H1 (cell line): ENCODE data around the gene KLHL2. TPM values are rescaled to one million over a fixed set of nuclear protein-coding genes. Genes with fewer than 3 reads are reported as not detected.

Experiments
- CTCF ChIA-PET: fragments of 300-600 bp; sonication (Branson Sonifier 250); formaldehyde crosslinking; loops from one replicate; lab custom pipeline; 2021; ENCODE audit not compliant: partially characterized antibody; lab: Charles Lee
- POLR2A ChIA-PET: fragments of 300-600 bp; sonication (Branson Sonifier 250); formaldehyde crosslinking; loops from one replicate; lab custom pipeline; 2021; ENCODE audit warnings: inconsistent platforms; ENCODE audit not compliant: partially characterized antibody; lab: Charles Lee
- DNase-seq, 2 experiments: peaks; one replicate each; pipeline versions ENCODE4 v3.0.0 to v3.0.0-alpha.2; 2010 to 2022; ENCODE audit warnings: low spot score in 2 of 2, low read depth in 1 of 2, mixed read lengths in 1 of 2
- FAIRE-seq: peaks from 2 replicates; lab custom pipeline; 2011; peaks lifted over from hg19 to GRCh38; lab: Jason Lieb, UNC
- H2AFZ ChIP-seq: 2 replicates; pipeline ENCODE4 v1.8.1; 2012; ENCODE audit warnings: low read length, inconsistent platforms
- H2AK5ac ChIP-seq: 2 replicates; pipeline ENCODE4 v1.6.1; 2013; ENCODE audit warnings: low read depth, low read length
- H2BK120ac ChIP-seq: replicated peaks from 2 replicates; pipeline ENCODE3; 2013; ENCODE audit warnings: low read depth, low read length, inconsistent platforms
- H2BK12ac ChIP-seq: 2 replicates; pipeline ENCODE4 v1.6.1; 2013; ENCODE audit warnings: low read depth, low read length
- H2BK15ac ChIP-seq: 2 replicates; pipeline ENCODE4 v1.6.1; 2013; ENCODE audit warnings: low read length
- H2BK20ac ChIP-seq: 2 replicates; pipeline ENCODE4 v1.6.1; 2013; ENCODE audit warnings: low read length
- H2BK5ac ChIP-seq: 2 replicates; pipeline ENCODE4 v1.6.1; 2013; ENCODE audit warnings: low read depth, low read length
- H3K14ac ChIP-seq: 2 replicates; pipeline ENCODE4 v1.6.1; 2013; ENCODE audit warnings: inconsistent platforms; ENCODE audit not compliant: insufficient read length
- H3K18ac ChIP-seq: 2 replicates; pipeline ENCODE4 v1.6.1; 2013; ENCODE audit warnings: low read length; ENCODE audit errors: extremely low read depth
- H3K23ac ChIP-seq: 2 replicates; pipeline ENCODE4 v1.6.1; 2013; ENCODE audit warnings: inconsistent platforms; ENCODE audit not compliant: insufficient read length
- H3K23me2 ChIP-seq: 2 replicates; pipeline ENCODE4 v1.6.1; 2013; ENCODE audit warnings: low read depth, low read length
- H3K27ac ChIP-seq: 2 replicates; pipeline ENCODE4 v1.6.1; 2011; ENCODE audit warnings: low read depth, low read length, inconsistent platforms
- H3K27me3 ChIP-seq, 4 experiments: replicated peaks in 1 of 4; 1 replicate in 1 of 4; 2 replicates in 3 of 4; pipeline versions ENCODE4 v1.6.1 to v1.8.1; 2011 to 2013; ENCODE audit warnings: low read length in 3 of 4, mild to moderate bottlenecking in 3 of 4, inconsistent platforms in 2 of 4, mixed read lengths in 2 of 4, moderate library complexity in 1 of 4; ENCODE audit not compliant: control insufficient read depth in 3 of 4, insufficient read depth in 3 of 4; ENCODE audit errors: extremely low read depth in 1 of 4
- H3K36me3 ChIP-seq, 4 experiments: 2 replicates each; pipeline versions ENCODE4 v1.6.1 to v1.8.1; 2011 to 2013; ENCODE audit warnings: mild to moderate bottlenecking in 4 of 4, low read length in 3 of 4, moderate library complexity in 2 of 4, control low read depth in 1 of 4, inconsistent platforms in 1 of 4; ENCODE audit not compliant: insufficient read depth in 4 of 4, control insufficient read depth in 2 of 4
- H3K4ac ChIP-seq: replicated peaks from 2 replicates; pipeline ENCODE3; 2013; ENCODE audit warnings: low read length, low read depth, mixed read lengths, inconsistent platforms; ENCODE audit not compliant: insufficient read length
- H3K4me1 ChIP-seq, 4 experiments: replicated peaks in 1 of 4; 1 replicate in 1 of 4; 2 replicates in 3 of 4; pipeline versions ENCODE4 v1.6.1 to v1.8.1; 2011 to 2013; ENCODE audit warnings: low read length in 3 of 4, inconsistent platforms in 2 of 4, mixed read lengths in 1 of 4; ENCODE audit not compliant: insufficient read depth in 4 of 4, control insufficient read depth in 3 of 4
- H3K4me2 ChIP-seq, 2 experiments: 2 replicates each; pipeline versions ENCODE4 v1.6.1 to v1.8.1; 2011 to 2013; ENCODE audit warnings: low read depth in 2 of 2, low read length in 2 of 2, control low read depth in 1 of 2, inconsistent platforms in 1 of 2, mild to moderate bottlenecking in 1 of 2; ENCODE audit not compliant: insufficient read depth in 1 of 2
- H3K4me3 ChIP-seq, 4 experiments: fragments of 200-600, 300-600 bp in 1 of 4; sonication (generic), shearing (Covaris generic), sonication (Bioruptor Twin) in 1 of 4; 2 replicates each; pipeline versions ENCODE4 v1.5.1 to v1.8.1; 2011 to 2016; ENCODE audit warnings: low read length in 4 of 4, low read depth in 3 of 4, control low read depth in 2 of 4, inconsistent platforms in 2 of 4, mild to moderate bottlenecking in 2 of 4, mixed read lengths in 1 of 4, moderate library complexity in 1 of 4; ENCODE audit not compliant: insufficient read depth in 2 of 4; ENCODE audit errors: extremely low read depth in 1 of 4
- H3K56ac ChIP-seq: replicated peaks from 2 replicates; pipeline ENCODE3; 2013; ENCODE audit warnings: low read depth, mild to moderate bottlenecking, mixed read lengths, low read length, inconsistent platforms; ENCODE audit not compliant: insufficient read length
- H3K79me1 ChIP-seq: 2 replicates; pipeline ENCODE4 v1.6.1; 2013; ENCODE audit warnings: low read depth, low read length, control low read depth
- H3K79me2 ChIP-seq, 2 experiments: 2 replicates each; pipeline versions ENCODE4 v1.6.1 to v1.8.1; 2012 to 2013; ENCODE audit warnings: low read length in 2 of 2, mild to moderate bottlenecking in 2 of 2, inconsistent platforms in 1 of 2; ENCODE audit not compliant: insufficient read depth in 2 of 2, control insufficient read depth in 1 of 2
- H3K9ac ChIP-seq, 4 experiments: replicated peaks in 1 of 4; 1 replicate in 1 of 4; 2 replicates in 3 of 4; pipeline versions ENCODE4 v1.6.1 to v1.8.1; 2011 to 2013; ENCODE audit warnings: low read depth in 3 of 4, low read length in 3 of 4, control low read depth in 2 of 4, mild to moderate bottlenecking in 2 of 4, moderate library complexity in 2 of 4, inconsistent platforms in 1 of 4; ENCODE audit errors: extremely low read depth in 1 of 4
- H3K9me3 ChIP-seq, 2 experiments: 2 replicates each; pipeline versions ENCODE4 v1.6.1 to v1.8.1; 2012 to 2013; ENCODE audit warnings: mild to moderate bottlenecking in 2 of 2, moderate library complexity in 2 of 2, control low read depth in 1 of 2, inconsistent platforms in 1 of 2, low read depth in 1 of 2, low read length in 1 of 2, mixed read lengths in 1 of 2; ENCODE audit not compliant: insufficient read depth in 2 of 2
- H4K20me1 ChIP-seq, 2 experiments: replicated peaks in 1 of 2; 2 replicates each; pipeline versions ENCODE3 to v1.8.1; 2011 to 2013; ENCODE audit warnings: inconsistent platforms in 2 of 2, low read length in 2 of 2, mild to moderate bottlenecking in 1 of 2; ENCODE audit not compliant: insufficient read depth in 2 of 2, control insufficient read depth in 1 of 2
- H4K5ac ChIP-seq: 2 replicates; pipeline ENCODE4 v1.6.1; 2013; ENCODE audit warnings: low read length, low read depth, mixed read lengths, inconsistent platforms; ENCODE audit not compliant: insufficient read length
- H4K8ac ChIP-seq: 2 replicates; pipeline ENCODE4 v1.8.0; 2013; ENCODE audit warnings: mild to moderate bottlenecking, moderate library complexity, low read length, inconsistent platforms; ENCODE audit not compliant: insufficient read depth; ENCODE audit errors: extremely low read depth
- H4K91ac ChIP-seq: replicated peaks from 2 replicates; pipeline ENCODE3; 2013; ENCODE audit warnings: low read length, mixed read lengths, inconsistent platforms; ENCODE audit not compliant: insufficient read length
- CHD1 ChIP-seq: IDR thresholded peaks from 2 replicates; pipeline ENCODE4 v1.6.1; 2012; ENCODE audit warnings: low read depth, low read length, improper control_type of control experiment
- CHD2 ChIP-seq: IDR thresholded peaks from 2 replicates; pipeline ENCODE4 v1.6.1; 2012; ENCODE audit warnings: low read length, improper control_type of control experiment
- CTBP2 ChIP-seq: IDR thresholded peaks from 2 replicates; pipeline ENCODE4 v1.7.0; 2011; ENCODE audit warnings: borderline replicate concordance, mild to moderate bottlenecking, moderate library complexity, mixed read lengths, low read length; ENCODE audit not compliant: insufficient read depth, insufficient read length
- E2F6 ChIP-seq: IDR thresholded peaks from 2 replicates; pipeline ENCODE4 v1.6.1; 2012; ENCODE audit warnings: inconsistent platforms
- EGR1 ChIP-seq: IDR thresholded peaks from 2 replicates; pipeline ENCODE4 v1.6.1; 2011; ENCODE audit warnings: low read depth, low read length, borderline replicate concordance
- KDM5A ChIP-seq: fragments of 200-600 bp; IDR thresholded peaks from 2 replicates; pipeline ENCODE4 v1.7.1; 2012; ENCODE audit warnings: mild to moderate bottlenecking, low read length, inconsistent platforms, mixed read lengths
- MAX ChIP-seq: IDR thresholded peaks from 2 replicates; pipeline ENCODE4 v1.6.1; 2012; ENCODE audit warnings: inconsistent platforms
- SAP30 ChIP-seq: fragments of 300-600 bp; sonication (generic); IDR thresholded peaks from 2 replicates; pipeline ENCODE4 v1.7.1; 2012; ENCODE audit warnings: low read length, moderate library complexity, mild to moderate bottlenecking, inconsistent platforms; ENCODE audit not compliant: insufficient read depth, insufficient replicate concordance
- SP2 ChIP-seq: IDR thresholded peaks from 2 replicates; pipeline ENCODE4 v1.6.1; 2012; ENCODE audit warnings: mild to moderate bottlenecking, low read length, inconsistent platforms
- SP4 ChIP-seq: IDR thresholded peaks from 2 replicates; pipeline ENCODE4 v1.6.1; 2012; ENCODE audit warnings: low read length, inconsistent platforms
- USF2 ChIP-seq: IDR thresholded peaks from 2 replicates; pipeline ENCODE4 v1.6.1; 2011; ENCODE audit warnings: low read length, improper control_type of control experiment
- WGBS, 2 experiments: shearing (Covaris generic) in 1 of 2; methylation state at CpG; one replicate each; pipeline versions ENCODE4 v1.1.6 to v1.1.7; 2013 to 2015; ENCODE audit warnings: low lambda C conversion rate in 2 of 2, mixed read lengths in 2 of 2, inconsistent platforms in 1 of 2, low coverage in 1 of 2, missing lambda C conversion rate in 1 of 2; ENCODE audit not compliant: insufficient replicate concordance in 2 of 2, insufficient coverage in 1 of 2, insufficient read length in 1 of 2; ENCODE audit errors: extremely low coverage in 1 of 2, missing lambda C conversion rate in 1 of 2; 5-methylcytosine and 5-hydroxymethylcytosine counted together
- polyA plus RNA-seq, 7 experiments: library from polyadenylated mRNA; depleted of rRNA in 3 of 7; stranded (reverse) in 5 of 7; unstranded in 2 of 7; fragments of >200 nt in 5 of 7; fragments of 200-250 nt in 2 of 7; gene quantifications; 1 replicate in 5 of 7; 2 replicates in 1 of 7; 4 replicates in 1 of 7; pipeline versions ENCODE4 v1.2.1 to v1.2.3, GENCODE V29; 2011 to 2013; ENCODE audit warnings: missing spikeins in 2 of 7, mixed read lengths in 2 of 7
- total RNA-seq: library from RNA; stranded (reverse); fragmentation: NEBNext Ultra II Directional; extraction: Animal tissue kit (Norgen Biotek cat#: 25700); gene quantifications from 2 replicates; pipeline ENCODE4 v1.2.1, GENCODE V29; 2021

The KLHL2 gene
- total and polyA plus RNA-seq, 2 of the 8 experiments (the other 6 are each of a cell fraction or from before 2014, with no cell fraction given), result 5.2 to 12.0 TPM

- peaks cover 0 to 46% (median 10%) of the 10 kb centered on the region in 4 experiments; a peak in 5 of 8 replicates for H3K36me3 ChIP-seq
- no peak overlapping the region for H2AFZ ChIP-seq
- no peak overlapping the region for H3K23ac ChIP-seq
- CTCF ChIA-PET, result interaction anchor here (0.6 to 3.2 kb wide), 7 partner anchors 9 to 198 kb away, joined by 3 to 10 read pairs (median 5); no protein-coding TSS in a partner anchor
- TF ChIP-seq SP2 (no peak), KDM5A (no peak), E2F6 (no peak), EGR1 (no peak), CTBP2 (no peak), USF2 (no peak), CHD1 (no peak), SAP30 (no peak), MAX (no peak), SP4 (no peak), CHD2 (no peak)
- no peaks in the 10 kb centered on the region for H3K9me3 ChIP-seq
- no peak for DNase-seq
- no peak overlapping the region for H2BK20ac ChIP-seq
- H2AK5ac ChIP-seq, result no peak overlapping the region
- H4K5ac ChIP-seq, result no peak overlapping the region
- H3K9ac ChIP-seq, result no peak overlapping the region
- H3K79me2 ChIP-seq, result peaks cover 51 to 76% of the 10 kb centered on the region in 2 experiments
- peaks cover 5 to 9% (median 9%) of the 10 kb centered on the region in 4 experiments for H3K4me1 ChIP-seq
- H2BK120ac ChIP-seq, result no peak overlapping the region
- no peak overlapping the region for H3K27ac ChIP-seq
- 74% methylated on average over 2 of the region's 2 CpGs; no CpG with 5 or more reads in 1 of the 2 experiments for WGBS, 2 experiments
- H2BK5ac ChIP-seq, result no peak overlapping the region
- H2BK12ac ChIP-seq, result no peak overlapping the region
- H3K18ac ChIP-seq, result no peak overlapping the region
- POLR2A ChIA-PET, result no interaction called here
- FAIRE-seq, result no peak
- peaks cover 29 to 32% of the 10 kb centered on the region in 2 experiments for H4K20me1 ChIP-seq
- H2BK15ac ChIP-seq, result no peak overlapping the region
- H3K4me3 ChIP-seq, result peak overlapping the region; percentile 93 to 98 (median 96); a peak in 7 of 8 replicates
- no peak overlapping the region for H4K8ac ChIP-seq
- H3K14ac ChIP-seq, result no peak overlapping the region
- no peak overlapping the region for H3K4ac ChIP-seq
- H3K4me2 ChIP-seq, result peak overlapping the region; percentile 88 to 90
- H3K27me3 ChIP-seq, result no peaks in the 10 kb centered on the region
- H4K91ac ChIP-seq, result no peak overlapping the region
- H3K56ac ChIP-seq, result no peak overlapping the region
- no peaks in the 10 kb centered on the region; the same call in 1 of the 2 replicates for H3K79me1 ChIP-seq
- peaks cover 3% of the 10 kb centered on the region for H3K23me2 ChIP-seq
Observed at GRCh38 chr4:165330071-165330470, 122.7 kb downstream of the KLHL2 start.
